ENCODE measurements around the gene FAM13C.

Gene FAM13C

DNA sequence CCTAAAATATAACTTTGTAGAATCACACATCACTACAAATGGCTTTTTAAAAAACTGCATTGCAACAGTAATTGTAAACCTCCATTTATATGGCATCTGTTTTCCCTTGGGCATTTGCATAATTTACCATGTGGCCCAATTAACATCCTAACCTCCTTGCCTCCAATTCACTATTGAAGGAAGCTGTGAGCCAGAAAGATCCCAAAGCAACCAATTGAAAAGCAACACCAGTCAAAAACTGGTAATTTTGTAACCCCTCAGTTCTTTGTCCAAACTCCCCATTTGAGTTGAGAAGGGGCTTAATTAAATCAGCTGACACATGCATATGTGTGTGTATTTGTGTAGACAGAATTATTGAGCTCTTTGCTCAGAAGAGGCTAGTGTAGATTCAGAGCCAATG is 90.3 kb downstream of the FAM13C start:
- Histone ChIP-seq H3K4me3 (ENCODE audit: low read depth, low read length) (no peak overlapping the region), H3K27me3 (ENCODE audit: control insufficient read depth, insufficient read depth, low read length) (no peaks in the 10 kb centered on the region), H3K9me3 (ENCODE audit: control insufficient read depth, insufficient read depth, low read length) (no peaks in the 10 kb centered on the region), H3K4me1 (ENCODE audit: control insufficient read depth, insufficient read depth, low read length) (no peaks in the 10 kb centered on the region), H3K9ac (ENCODE audit: low read depth, low read length) (no peak overlapping the region), H3K36me3 (ENCODE audit: control insufficient read depth, insufficient read depth, low read length) (no peaks in the 10 kb centered on the region)

- H3K27me3 ChIP-seq (ENCODE audit: control insufficient read depth, insufficient read depth, low read length) = no peaks in the 10 kb centered on the region
- H3K9ac ChIP-seq (ENCODE audit: low read depth, low read length) = no peak overlapping the region
- H3K36me3 ChIP-seq (ENCODE audit: control insufficient read depth, insufficient read depth, low read length) = no peaks in the 10 kb centered on the region
- no peak overlapping the region for H3K4me3 ChIP-seq (ENCODE audit: low read depth, low read length)
- H3K9me3 ChIP-seq (ENCODE audit: control insufficient read depth, insufficient read depth, low read length) = no peaks in the 10 kb centered on the region
- H3K4me1 ChIP-seq (ENCODE audit: control insufficient read depth, insufficient read depth, low read length) = no peaks in the 10 kb centered on the region
Observed at GRCh38 chr10:59271160-59271559, 91.2 kb downstream of the FAM13C start.

- Histone ChIP-seq H3K4me3 (ENCODE audit: low read depth, low read length) (no peak overlapping the region), H3K9me3 (ENCODE audit: control insufficient read depth, insufficient read depth, low read length) (no peaks in the 10 kb centered on the region), H3K9ac (ENCODE audit: low read depth, low read length) (no peak overlapping the region), H3K4me1 (ENCODE audit: control insufficient read depth, insufficient read depth, low read length) (no peaks in the 10 kb centered on the region), H3K36me3 (ENCODE audit: control insufficient read depth, insufficient read depth, low read length) (no peaks in the 10 kb centered on the region), H3K27me3 (ENCODE audit: control insufficient read depth, insufficient read depth, low read length) (no peaks in the 10 kb centered on the region)
Observed at GRCh38 chr10:59270492-59270891, 91.9 kb downstream of the FAM13C start.

GRCh38 chr10:59269651-59270050 is 92.7 kb downstream of the FAM13C start:
- Histone ChIP-seq H3K27me3 (ENCODE audit: control insufficient read depth, insufficient read depth, low read length) (no peaks in the 10 kb centered on the region), H3K36me3 (ENCODE audit: control insufficient read depth, insufficient read depth, low read length) (no peaks in the 10 kb centered on the region), H3K9me3 (ENCODE audit: control insufficient read depth, insufficient read depth, low read length) (no peaks in the 10 kb centered on the region), H3K4me3 (ENCODE audit: low read depth, low read length) (no peak overlapping the region), H3K9ac (ENCODE audit: low read depth, low read length) (no peak overlapping the region), H3K4me1 (ENCODE audit: control insufficient read depth, insufficient read depth, low read length) (no peaks in the 10 kb centered on the region)

- Histone ChIP-seq H3K4me1 (ENCODE audit: control insufficient read depth, insufficient read depth, low read length) (no peaks in the 10 kb centered on the region), H3K36me3 (ENCODE audit: control insufficient read depth, insufficient read depth, low read length) (no peaks in the 10 kb centered on the region), H3K4me3 (ENCODE audit: low read depth, low read length) (no peak overlapping the region), H3K9ac (ENCODE audit: low read depth, low read length) (no peak overlapping the region), H3K27me3 (ENCODE audit: control insufficient read depth, insufficient read depth, low read length) (no peaks in the 10 kb centered on the region), H3K9me3 (ENCODE audit: control insufficient read depth, insufficient read depth, low read length) (no peaks in the 10 kb centered on the region)
Observed at GRCh38 chr10:59268460-59268859, 93.9 kb downstream of the FAM13C start.

- H3K36me3 ChIP-seq (ENCODE audit: control insufficient read depth, insufficient read depth, low read length) = no peaks in the 10 kb centered on the region
- H3K9ac ChIP-seq (ENCODE audit: low read depth, low read length) = no peak overlapping the region
- no peak overlapping the region for H3K4me3 ChIP-seq (ENCODE audit: low read depth, low read length)
- no peaks in the 10 kb centered on the region for H3K27me3 ChIP-seq (ENCODE audit: control insufficient read depth, insufficient read depth, low read length)
- no peaks in the 10 kb centered on the region for H3K9me3 ChIP-seq (ENCODE audit: control insufficient read depth, insufficient read depth, low read length)
- H3K4me1 ChIP-seq (ENCODE audit: control insufficient read depth, insufficient read depth, low read length) = no peaks in the 10 kb centered on the region
Observed at GRCh38 chr10:59266321-59266720, 96.0 kb downstream of the FAM13C start.

DNA sequence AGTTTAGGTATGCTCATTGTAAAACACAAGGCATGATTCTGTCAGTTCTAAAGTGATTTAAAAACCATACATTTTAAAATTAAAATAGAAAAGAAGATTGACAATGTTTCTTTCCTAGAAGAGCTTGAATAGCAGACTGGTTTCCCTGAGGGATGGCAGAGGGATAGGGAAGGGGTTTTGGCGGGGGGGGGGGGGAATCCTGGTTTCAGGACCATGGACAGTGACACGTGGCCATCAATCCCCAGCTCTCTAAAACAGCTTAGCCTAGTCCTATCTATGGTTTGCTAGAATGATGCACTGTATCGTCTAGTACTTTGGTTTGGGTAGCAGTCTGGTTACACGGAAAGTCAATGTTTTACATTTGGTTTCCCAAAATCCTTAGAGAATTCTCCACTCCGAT is 97.2 kb downstream of the FAM13C start:
- Histone ChIP-seq H3K36me3 (ENCODE audit: control insufficient read depth, insufficient read depth, low read length) (no peaks in the 10 kb centered on the region), H3K9me3 (ENCODE audit: control insufficient read depth, insufficient read depth, low read length) (no peaks in the 10 kb centered on the region), H3K4me3 (ENCODE audit: low read depth, low read length) (no peak overlapping the region), H3K9ac (ENCODE audit: low read depth, low read length) (no peak overlapping the region), H3K27me3 (ENCODE audit: control insufficient read depth, insufficient read depth, low read length) (no peaks in the 10 kb centered on the region), H3K4me1 (ENCODE audit: control insufficient read depth, insufficient read depth, low read length) (no peaks in the 10 kb centered on the region)

DNA sequence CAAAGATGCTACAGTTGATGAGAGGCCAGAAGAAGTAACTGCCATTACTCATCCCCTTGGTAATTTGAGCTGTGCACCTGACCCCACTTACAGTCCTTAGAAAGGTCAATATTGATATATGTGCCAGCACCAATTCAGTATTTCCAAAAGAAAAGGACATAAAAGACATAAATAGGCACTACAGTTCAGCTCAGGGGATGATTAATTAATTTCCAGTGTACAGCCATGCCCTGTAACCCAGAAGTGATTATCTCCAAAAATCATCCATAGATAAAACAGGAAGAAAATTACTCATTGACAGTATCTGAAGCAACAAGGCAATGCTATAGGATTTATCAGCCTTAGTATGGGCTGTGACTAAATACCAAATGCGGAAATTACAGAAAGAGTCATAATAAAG is 103.5 kb downstream of the FAM13C start:
- H3K9me3 ChIP-seq (ENCODE audit: control insufficient read depth, insufficient read depth, low read length) = no peaks in the 10 kb centered on the region
- no peak overlapping the region for H3K4me3 ChIP-seq (ENCODE audit: low read depth, low read length)
- H3K27me3 ChIP-seq (ENCODE audit: control insufficient read depth, insufficient read depth, low read length) = no peaks in the 10 kb centered on the region
- H3K9ac ChIP-seq (ENCODE audit: low read depth, low read length) = no peak overlapping the region
- H3K4me1 ChIP-seq (ENCODE audit: control insufficient read depth, insufficient read depth, low read length) = no peaks in the 10 kb centered on the region
- H3K36me3 ChIP-seq (ENCODE audit: control insufficient read depth, insufficient read depth, low read length) = no peaks in the 10 kb centered on the region

- Histone ChIP-seq H3K4me3 (ENCODE audit: low read depth, low read length) (no peak overlapping the region), H3K4me1 (ENCODE audit: control insufficient read depth, insufficient read depth, low read length) (no peaks in the 10 kb centered on the region), H3K9ac (ENCODE audit: low read depth, low read length) (no peak overlapping the region), H3K36me3 (ENCODE audit: control insufficient read depth, insufficient read depth, low read length) (no peaks in the 10 kb centered on the region), H3K9me3 (ENCODE audit: control insufficient read depth, insufficient read depth, low read length) (no peaks in the 10 kb centered on the region), H3K27me3 (ENCODE audit: control insufficient read depth, insufficient read depth, low read length) (no peaks in the 10 kb centered on the region)
Observed at GRCh38 chr10:59257224-59257623, 105.1 kb downstream of the FAM13C start.

DNA sequence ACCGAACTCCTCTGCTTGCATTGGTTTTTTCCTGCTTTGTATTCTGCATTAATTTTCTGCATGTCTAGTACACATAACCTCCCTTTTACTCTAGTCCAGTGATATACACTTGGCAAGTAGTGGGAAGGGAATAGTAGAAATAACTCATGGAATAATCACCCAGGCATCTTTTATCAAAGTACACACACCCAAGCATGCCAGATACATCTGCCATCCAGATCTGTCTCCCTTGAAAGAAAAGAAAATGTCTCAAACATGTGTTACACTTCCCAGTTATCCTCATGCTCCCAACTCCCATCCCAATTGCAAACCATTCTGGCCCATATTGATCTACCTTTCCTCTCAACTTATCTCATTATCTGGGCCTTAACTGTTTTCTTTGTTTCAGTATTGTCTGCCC is 106.9 kb downstream of the FAM13C start:
- no peaks in the 10 kb centered on the region for H3K27me3 ChIP-seq (ENCODE audit: control insufficient read depth, insufficient read depth, low read length)
- no peaks in the 10 kb centered on the region for H3K36me3 ChIP-seq (ENCODE audit: control insufficient read depth, insufficient read depth, low read length)
- no peak overlapping the region for H3K4me3 ChIP-seq (ENCODE audit: low read depth, low read length)
- no peaks in the 10 kb centered on the region for H3K9me3 ChIP-seq (ENCODE audit: control insufficient read depth, insufficient read depth, low read length)
- H3K4me1 ChIP-seq (ENCODE audit: control insufficient read depth, insufficient read depth, low read length) = no peaks in the 10 kb centered on the region
- no peak overlapping the region for H3K9ac ChIP-seq (ENCODE audit: low read depth, low read length)

DNA sequence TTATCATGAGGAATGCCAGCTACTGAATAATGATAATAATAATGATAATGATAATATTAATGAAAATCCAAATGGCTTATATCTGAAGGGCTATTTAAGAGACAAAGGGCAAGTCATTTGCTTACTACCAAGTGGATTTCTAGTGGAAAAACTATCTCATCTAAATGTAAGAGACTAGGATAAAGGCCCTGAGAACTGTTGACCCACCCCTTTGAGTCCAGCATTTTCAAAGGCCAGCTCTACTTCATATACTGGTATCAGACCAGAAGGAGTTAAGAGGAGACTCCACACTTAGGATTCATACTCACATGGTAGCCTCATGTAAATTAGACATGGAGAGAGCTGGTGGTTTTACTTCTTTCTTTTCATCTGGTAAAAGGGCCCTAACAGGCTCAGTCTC is 109.9 kb downstream of the FAM13C start:
- H3K4me1 ChIP-seq (ENCODE audit: control insufficient read depth, insufficient read depth, low read length) = no peaks in the 10 kb centered on the region
- no peaks in the 10 kb centered on the region for H3K9me3 ChIP-seq (ENCODE audit: control insufficient read depth, insufficient read depth, low read length)
- no peaks in the 10 kb centered on the region for H3K27me3 ChIP-seq (ENCODE audit: control insufficient read depth, insufficient read depth, low read length)
- H3K4me3 ChIP-seq (ENCODE audit: low read depth, low read length) = no peak overlapping the region
- no peak overlapping the region for H3K9ac ChIP-seq (ENCODE audit: low read depth, low read length)
- H3K36me3 ChIP-seq (ENCODE audit: control insufficient read depth, insufficient read depth, low read length) = no peaks in the 10 kb centered on the region

- no peak overlapping the region for H3K4me3 ChIP-seq (ENCODE audit: low read depth, low read length)
Observed at GRCh38 chr10:59245686-59246085, 116.7 kb downstream of the FAM13C start.

GRCh38 chr10:59244871-59245270 is 117.5 kb downstream of the FAM13C start:
- Histone ChIP-seq H3K36me3 (ENCODE audit: control insufficient read depth, insufficient read depth, low read length) (no peaks in the 10 kb centered on the region), H3K9ac (ENCODE audit: low read depth, low read length) (no peak overlapping the region), H3K9me3 (ENCODE audit: control insufficient read depth, insufficient read depth, low read length) (no peaks in the 10 kb centered on the region), H3K4me1 (ENCODE audit: control insufficient read depth, insufficient read depth, low read length) (no peaks in the 10 kb centered on the region), H3K4me3 (ENCODE audit: low read depth, low read length) (no peak overlapping the region), H3K27me3 (ENCODE audit: control insufficient read depth, insufficient read depth, low read length) (no peaks in the 10 kb centered on the region)

More at GRCh38 chr10:59245686-59246085, 116.7 kb downstream of the FAM13C start:
- Histone ChIP-seq H3K9ac (ENCODE audit: low read depth, low read length) (no peak overlapping the region), H3K36me3 (ENCODE audit: control insufficient read depth, insufficient read depth, low read length) (no peaks in the 10 kb centered on the region), H3K4me1 (ENCODE audit: control insufficient read depth, insufficient read depth, low read length) (no peaks in the 10 kb centered on the region), H3K9me3 (ENCODE audit: control insufficient read depth, insufficient read depth, low read length) (no peaks in the 10 kb centered on the region), H3K27me3 (ENCODE audit: control insufficient read depth, insufficient read depth, low read length) (no peaks in the 10 kb centered on the region)

Data from iPS-15b (cell line).